ENCODE data around the gene MZB1. TPM values are rescaled to one million over a fixed set of nuclear protein-coding genes. Genes with fewer than 3 reads are reported as not detected.

The MZB1 gene
- total and polyA plus RNA-seq, 2 of the 8 experiments (the other 6 are each of a cell fraction or from before 2014, with no cell fraction given): 0.39 to 0.47 TPM

GRCh38 chr5:139378941-139379361, 10.8 kb downstream of the MZB1 start:
- H2BK15ac ChIP-seq (ENCODE audit: low read length): no peak overlapping the region
- no peak overlapping the region for H3K14ac ChIP-seq (ENCODE audit: insufficient read length)
- no peak overlapping the region for H3K4me3 ChIP-seq (ENCODE audit: extremely low read depth in 1 of 4, insufficient read depth in 2 of 4, low read depth in 3 of 4, low read length in 4 of 4)
- H2BK20ac ChIP-seq (ENCODE audit: low read length): no peak overlapping the region
- H3K36me3 ChIP-seq (ENCODE audit: control insufficient read depth in 2 of 4, insufficient read depth in 4 of 4, low read length in 3 of 4): no peaks in the 10 kb centered on the region
- no peak overlapping the region for H2BK120ac ChIP-seq (replicated peaks; ENCODE audit: low read depth, low read length)
- H3K4me2 ChIP-seq (ENCODE audit: insufficient read depth in 1 of 2, low read depth in 2 of 2, low read length in 2 of 2): no peak overlapping the region
- H3K27me3 ChIP-seq (replicated peaks in 1 of 4; ENCODE audit: control insufficient read depth in 3 of 4, extremely low read depth in 1 of 4, insufficient read depth in 3 of 4, low read length in 3 of 4): no peaks in the 10 kb centered on the region
- no peak overlapping the region for H2AFZ ChIP-seq (ENCODE audit: low read length)
- 0 out of 2 replicates have a peak overlapping the region, but pooled peaks have one; percentile 21 for H2BK5ac ChIP-seq (ENCODE audit: low read depth, low read length)
- H3K27ac ChIP-seq (ENCODE audit: low read depth, low read length): no peak overlapping the region
- peak overlapping the region; percentile 55 for H4K91ac ChIP-seq (replicated peaks; ENCODE audit: insufficient read length, low read length)
- no peak overlapping the region for H3K23ac ChIP-seq (ENCODE audit: insufficient read length)
- H3K4ac ChIP-seq (replicated peaks; ENCODE audit: insufficient read length, low read depth, low read length): no peak overlapping the region
- no peak overlapping the region for H4K5ac ChIP-seq (ENCODE audit: insufficient read length, low read depth, low read length)
- ChIA-PET POLR2A (ENCODE audit: partially characterized antibody) (interaction anchor here (0.8 to 3.9 kb wide), 8 partner anchors 9 to 93 kb away, joined by 3 to 13 read pairs (median 4); partner anchors contain the start of gene PAIP2), CTCF (ENCODE audit: partially characterized antibody) (interaction anchor here (1.2 to 3.6 kb wide), 2 partner anchors 10 to 22 kb away, joined by 3 to 14 read pairs; no protein-coding TSS in a partner anchor)
- peaks cover 2% of the 10 kb centered on the region; the same call in 1 of the 2 replicates for H3K79me1 ChIP-seq (ENCODE audit: low read depth, low read length)
- WGBS, 2 experiments (ENCODE audit: extremely low coverage in 1 of 2, insufficient coverage in 1 of 2, insufficient read length in 1 of 2, insufficient replicate concordance in 2 of 2, low coverage in 1 of 2, low lambda C conversion rate in 2 of 2, missing lambda C conversion rate in 1 of 2): 93% methylated on average over 13 of the region's 13 CpGs; no CpG with 5 or more reads in 1 of the 2 experiments
- H4K20me1 ChIP-seq (replicated peaks in 1 of 2; ENCODE audit: control insufficient read depth in 1 of 2, insufficient read depth in 2 of 2, low read length in 2 of 2): peaks cover 0 to 5% of the 10 kb centered on the region in 2 experiments
- no peaks in the 10 kb centered on the region for H3K9me3 ChIP-seq (ENCODE audit: insufficient read depth in 2 of 2, low read depth in 1 of 2, low read length in 1 of 2)
- no peak for FAIRE-seq
- H3K18ac ChIP-seq (ENCODE audit: extremely low read depth, low read length): no peak overlapping the region
- H3K56ac ChIP-seq (replicated peaks; ENCODE audit: insufficient read length, low read depth, low read length): no peak overlapping the region
- peaks cover 0 to 11% (median 0%) of the 10 kb centered on the region in 4 experiments; a peak in 2 of 7 replicates for H3K4me1 ChIP-seq (replicated peaks in 1 of 4; ENCODE audit: control insufficient read depth in 3 of 4, insufficient read depth in 4 of 4, low read length in 3 of 4)
- no peak for DNase-seq (ENCODE audit: low read depth in 1 of 2, low spot score in 2 of 2)
- H3K79me2 ChIP-seq (ENCODE audit: control insufficient read depth in 1 of 2, insufficient read depth in 2 of 2, low read length in 2 of 2): no peaks in the 10 kb centered on the region
- H2BK12ac ChIP-seq (ENCODE audit: low read depth, low read length): no peak overlapping the region
- TF ChIP-seq CEBPB (IDR thresholded peaks at IDR 0.05; ENCODE audit: low read depth, low read length): no peak
- no peak for TF ChIP-seq POLR2A (IDR thresholded peaks at IDR 0.05; ENCODE audit: control extremely low read depth in 1 of 2, low read depth in 2 of 2, low read length in 2 of 2)
- TF ChIP-seq FOSL1 (IDR thresholded peaks at IDR 0.05; ENCODE audit: insufficient read depth, low read depth, low read length): no peak
- no peaks in the 10 kb centered on the region for H3K23me2 ChIP-seq (ENCODE audit: low read depth, low read length)
- H4K8ac ChIP-seq (ENCODE audit: extremely low read depth, insufficient read depth, low read length): no peak overlapping the region
- H3K9ac ChIP-seq (replicated peaks in 1 of 4; ENCODE audit: extremely low read depth in 1 of 4, low read depth in 3 of 4, low read length in 3 of 4): no peak overlapping the region; a peak in 1 of 7 replicates
- H2AK5ac ChIP-seq (ENCODE audit: low read depth, low read length): peak overlapping the region; percentile 86; the same call in 1 of the 2 replicates
